HepG2 (cell line): ENCODE results near the gene YBX2. TPM values are rescaled to one million over a fixed set of nuclear protein-coding genes. Genes with fewer than 3 reads are reported as not detected.

Experiments used
- ATAC-seq: fragments of 200-7000 bp; cut with Tn5 transposase; 3 replicates; pipeline ENCODE4 v1.9.1; 2020; ENCODE audit warnings: mild to moderate bottlenecking, moderate library complexity
- BruUV-seq: library from RNA; stranded (reverse); fragments of 400-500 nt; replicated peaks from 2 replicates; lab custom pipeline; 2021; lab: Mats Ljungman, UMichigan
- CTCF ChIA-PET: fragments of 300-600 bp; formaldehyde crosslinking; extraction: SDS; loops from one replicate; lab custom pipeline; 2021; ENCODE audit warnings: low total read pairs, inconsistent platforms, low intra/inter-chr PET ratio; lab: Yijun Ruan, JAX
- POLR2A ChIA-PET: fragments of 350-600 bp; sonication (Branson Sonifier 250); formaldehyde crosslinking; loops from one replicate; lab custom pipeline; 2020; ENCODE audit warnings: antibody characterized with exemption, inconsistent platforms; lab: Yijun Ruan, JAX
- DNase-seq: peaks from one replicate; pipeline ENCODE4 v3.0.0-alpha.2; 2015; ENCODE audit warnings: low spot score
- FAIRE-seq: peaks from 3 replicates; lab custom pipeline; 2011; peaks lifted over from hg19 to GRCh38; lab: Jason Lieb, UNC
- H2AFZ ChIP-seq: one replicate; pipeline ENCODE4 v1.6.1; 2011; ENCODE audit warnings: low read length, inconsistent platforms
- H3K27ac ChIP-seq: fragments of 300-600 bp; 3 replicates; pipeline ENCODE4 v1.8.0; 2011; ENCODE audit warnings: mixed run types, mild to moderate bottlenecking, mixed read lengths, low read length, inconsistent platforms; ENCODE audit not compliant: insufficient read depth; ENCODE audit errors: extremely low read length
- H3K27me3 ChIP-seq, 2 experiments: fragments of 200-600 bp in 1 of 2; 2 replicates in 1 of 2; 3 replicates in 1 of 2; pipeline versions ENCODE4 v1.6.0 to v1.8.0; 2011; ENCODE audit warnings: low read length in 2 of 2, mild to moderate bottlenecking in 2 of 2, moderate library complexity in 2 of 2, inconsistent platforms in 1 of 2; ENCODE audit not compliant: insufficient read depth in 2 of 2, control insufficient read depth in 1 of 2
- H3K36me3 ChIP-seq, 2 experiments: fragments of 200-600 bp in 1 of 2; replicated peaks in 1 of 2; 2 replicates in 1 of 2; 3 replicates in 1 of 2; pipeline versions ENCODE4 v1.5.1 to v1.8.0; 2011; ENCODE audit warnings: low read length in 2 of 2, inconsistent platforms in 1 of 2; ENCODE audit not compliant: insufficient read depth in 2 of 2, control insufficient read depth in 1 of 2
- H3K4me1 ChIP-seq: 2 replicates; pipeline ENCODE4 v1.5.1; 2012; ENCODE audit warnings: low read length, inconsistent platforms; ENCODE audit not compliant: insufficient read depth
- H3K4me2 ChIP-seq: 2 replicates; pipeline ENCODE4 v1.6.0; 2011; ENCODE audit warnings: low read depth, low read length, inconsistent platforms
- H3K4me3 ChIP-seq, 3 experiments: fragments of 200-600 bp in 1 of 3; sonication (generic), shearing (Covaris generic) in 1 of 3; replicated peaks in 1 of 3; 2 replicates each; pipeline ENCODE4 v1.5.1; 2011 to 2016; ENCODE audit warnings: low read length in 3 of 3, inconsistent platforms in 2 of 3, low read depth in 2 of 3, mild to moderate bottlenecking in 2 of 3, control low read depth in 1 of 3, mixed read lengths in 1 of 3; ENCODE audit not compliant: insufficient read depth in 1 of 3
- H3K79me2 ChIP-seq: one replicate; pipeline ENCODE4 v1.6.1; 2011; ENCODE audit warnings: low read length, inconsistent platforms; ENCODE audit not compliant: insufficient read depth
- H3K9ac ChIP-seq: 2 replicates; pipeline ENCODE4 v1.6.0; 2011; ENCODE audit warnings: mild to moderate bottlenecking, low read depth, low read length, inconsistent platforms; ENCODE audit not compliant: insufficient read depth
- H3K9me3 ChIP-seq: 2 replicates; pipeline ENCODE4 v1.5.1; 2012; ENCODE audit warnings: mild to moderate bottlenecking, low read length
- H4K20me1 ChIP-seq: 2 replicates; pipeline ENCODE4 v1.6.0; 2011; ENCODE audit warnings: inconsistent platforms, mild to moderate bottlenecking, low read length, moderate library complexity; ENCODE audit not compliant: insufficient read depth
- ATF7-NPFF ChIP-seq: sonication (generic); formaldehyde crosslinking; IDR thresholded peaks from 2 replicates; pipeline ENCODE4 v1.8.1; 2023; ENCODE audit warnings: mild to moderate bottlenecking, low read depth, missing genetic modification reagents, moderate library complexity
- BRD4 ChIP-seq: sonication (generic); formaldehyde crosslinking; IDR thresholded peaks from 2 replicates; pipeline ENCODE4 v1.4.0; 2020; ENCODE audit warnings: missing genetic modification reagents
- ESRRA ChIP-seq: sonication (generic); formaldehyde crosslinking; IDR thresholded peaks from 2 replicates; pipeline ENCODE4 v1.5.1; 2020; ENCODE audit warnings: mild to moderate bottlenecking, low read depth, missing genetic modification reagents
- GTF2F1 ChIP-seq: fragments of 150-350 bp; IDR thresholded peaks from 2 replicates; pipeline ENCODE4 v1.6.1; 2014; ENCODE audit warnings: low read length
- MXD4 ChIP-seq: IDR thresholded peaks from 2 replicates; pipeline ENCODE4 v1.6.1; 2016; ENCODE audit warnings: mild to moderate bottlenecking, missing biosample characterization, missing genetic modification reagents
- SRF ChIP-seq: IDR thresholded peaks from 2 replicates; pipeline ENCODE4 v1.6.1; 2011; ENCODE audit warnings: mild to moderate bottlenecking, low read depth, low read length, moderate library complexity
- TRIM24 ChIP-seq: sonication (generic); formaldehyde crosslinking; IDR thresholded peaks from 2 replicates; pipeline ENCODE4 v1.8.0; 2022; ENCODE audit warnings: mild to moderate bottlenecking, missing genetic modification reagents
- ZBTB42 ChIP-seq: sonication (generic); formaldehyde crosslinking; IDR thresholded peaks from 2 replicates; pipeline ENCODE4 v1.5.0; 2020; ENCODE audit warnings: mild to moderate bottlenecking, missing genetic modification reagents
- ZFP62 ChIP-seq: sonication (generic); formaldehyde crosslinking; IDR thresholded peaks from 2 replicates; pipeline ENCODE4 v1.4.0; 2020; ENCODE audit warnings: missing genetic modification reagents
- ZNF292 ChIP-seq: sonication (generic); formaldehyde crosslinking; IDR thresholded peaks from 2 replicates; pipeline ENCODE4 v1.8.1; 2022; ENCODE audit warnings: mild to moderate bottlenecking, low read depth, missing genetic modification reagents, borderline replicate concordance
- ZNF850 ChIP-seq: sonication (generic); formaldehyde crosslinking; conservative IDR thresholded peaks from 2 replicates; pipeline ENCODE4 v1.9.0; 2021; ENCODE audit warnings: mild to moderate bottlenecking, missing genetic modification reagents
- WGBS: methylation state at CpG from one replicate; pipeline ENCODE4 v1.1.6; 2017; ENCODE audit warnings: low lambda C conversion rate; 5-methylcytosine and 5-hydroxymethylcytosine counted together
- in situ Hi-C: cut with HindIII; loops from 2 replicates; pipeline ENCODE4 v1.10.0; 2017; ENCODE audit warnings: low pct_unique_long_range_greater_than_20kb; ENCODE audit not compliant: extremely low pct_ligation_motif_present
- intact Hi-C: fragments of 100-400 bp; cut with micrococcal nuclease; formaldehyde crosslinking; loops from one replicate; pipeline ENCODE4 v1.10.0; 2022; ENCODE audit not compliant: unreplicated experiment
- polyA plus RNA-seq, 8 experiments: library from polyadenylated mRNA; depleted of rRNA in 3 of 8; stranded (reverse) in 7 of 8; unstranded in 1 of 8; fragments of >200 nt; fragmentation: Illumina TruSeq in 4 of 8; extraction: Trizol in 4 of 8; gene quantifications; 2 replicates each; pipeline versions ENCODE4 v1.2.1 to v1.2.3, GENCODE V29; 2011 to 2016; ENCODE audit warnings: low read depth in 4 of 8, missing spikeins in 1 of 8, mixed read lengths in 1 of 8; ENCODE audit not compliant: insufficient read depth in 1 of 8
- total RNA-seq, 5 experiments: library from RNA; depleted of rRNA; stranded (reverse); fragments of >200 nt; fragmentation: Illumina TruSeq; extraction: Trizol; gene quantifications; 2 replicates each; pipeline ENCODE4 v1.2.3, GENCODE V29; 2016; ENCODE audit warnings: low read depth in 1 of 5
- TF ChIP-seq, protein P1 (sequence below): sonication (generic); formaldehyde crosslinking; IDR thresholded peaks from 2 replicates; pipeline ENCODE4 v1.8.0; 2022; ENCODE audit warnings: mild to moderate bottlenecking, missing genetic modification reagents, moderate library complexity
- TF ChIP-seq, protein P2 (sequence below), 2 experiments: sonication (generic) in 1 of 2; formaldehyde crosslinking in 1 of 2; IDR thresholded peaks; 2 replicates each; pipeline versions ENCODE4 v1.5.1 to v1.6.1; 2011 to 2020; ENCODE audit warnings: borderline replicate concordance in 1 of 2, low read depth in 1 of 2, low read length in 1 of 2, mild to moderate bottlenecking in 1 of 2, missing genetic modification reagents in 1 of 2, moderate library complexity in 1 of 2

Gene YBX2
- total and polyA plus RNA-seq, 2 of the 13 experiments (the other 11 are each of a cell fraction or from before 2014, with no cell fraction given), result 0.12 to 0.22 TPM

DNA sequence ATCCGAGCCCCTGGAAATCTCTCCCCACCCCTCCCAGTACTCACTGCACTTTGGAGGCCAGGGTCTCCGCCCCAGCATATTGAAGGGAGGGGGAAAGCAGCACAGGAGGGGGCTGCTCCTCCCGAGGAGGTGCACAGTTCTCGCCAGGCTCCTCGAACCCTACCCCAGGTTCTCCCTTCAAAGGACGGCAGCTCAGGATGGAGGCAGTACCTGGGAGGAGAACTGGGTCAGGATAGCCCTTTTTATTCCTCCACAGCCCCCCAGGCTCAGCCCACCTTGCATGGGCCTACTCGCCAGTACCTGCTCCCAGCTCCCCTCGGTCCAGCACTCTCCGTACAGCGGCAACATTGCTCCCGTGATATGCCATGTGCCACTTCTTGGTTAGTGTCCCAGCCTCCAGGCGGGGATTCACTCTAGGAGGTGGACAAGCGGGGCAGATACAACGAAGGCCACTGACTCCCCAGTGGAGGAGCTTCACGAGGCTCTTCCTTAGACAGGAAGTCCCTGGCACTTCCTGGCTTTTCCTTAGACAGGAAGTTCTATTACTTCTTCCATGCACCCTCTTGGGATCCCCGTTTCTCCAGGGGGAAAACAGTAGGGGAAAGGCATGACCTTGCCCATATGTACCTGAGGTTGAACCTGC, 22.8 kb upstream of the YBX2 start:
- TF ChIP-seq ZNF292 (no peak), ZBTB42 (no peak), BRD4 (no peak), ZNF850 (CRISPR knock-in tag) (no peak), GTF2F1 (no peak), ATF7-NPFF (CRISPR knock-in tag) (no peak), TRIM24 (CRISPR knock-in tag) (no peak), ESRRA (CRISPR knock-in tag) (no peak), MXD4 (CRISPR knock-in tag) (no peak), ZFP62 (CRISPR knock-in tag) (no peak), SRF (no peak)
- TF ChIP-seq, protein P1, sequence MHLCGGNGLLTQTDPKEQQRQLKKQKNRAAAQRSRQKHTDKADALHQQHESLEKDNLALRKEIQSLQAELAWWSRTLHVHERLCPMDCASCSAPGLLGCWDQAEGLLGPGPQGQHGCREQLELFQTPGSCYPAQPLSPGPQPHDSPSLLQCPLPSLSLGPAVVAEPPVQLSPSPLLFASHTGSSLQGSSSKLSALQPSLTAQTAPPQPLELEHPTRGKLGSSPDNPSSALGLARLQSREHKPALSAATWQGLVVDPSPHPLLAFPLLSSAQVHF (CRISPR knock-in tag), result no peak
- TF ChIP-seq, protein P2, sequence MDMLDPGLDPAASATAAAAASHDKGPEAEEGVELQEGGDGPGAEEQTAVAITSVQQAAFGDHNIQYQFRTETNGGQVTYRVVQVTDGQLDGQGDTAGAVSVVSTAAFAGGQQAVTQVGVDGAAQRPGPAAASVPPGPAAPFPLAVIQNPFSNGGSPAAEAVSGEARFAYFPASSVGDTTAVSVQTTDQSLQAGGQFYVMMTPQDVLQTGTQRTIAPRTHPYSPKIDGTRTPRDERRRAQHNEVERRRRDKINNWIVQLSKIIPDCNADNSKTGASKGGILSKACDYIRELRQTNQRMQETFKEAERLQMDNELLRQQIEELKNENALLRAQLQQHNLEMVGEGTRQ (IDR thresholded peaks at IDR 0.05; ENCODE audit: low read depth, low read length), result no peak
- TF ChIP-seq, protein P2 (CRISPR knock-in tag; IDR thresholded peaks at IDR 0.05; ENCODE audit: borderline replicate concordance), result no peak
- H4K20me1 ChIP-seq, result peaks cover 16% of the 10 kb centered on the region; the same call in 1 of the 2 replicates
- no peaks in the 10 kb centered on the region for H3K9me3 ChIP-seq
- BruUV-seq, result no TSS peak
- peaks cover 19 to 53% of the 10 kb centered on the region in 2 experiments for H3K36me3 ChIP-seq
- 96% methylated on average over 12 of the region's 16 CpGs for WGBS
- H2AFZ ChIP-seq, result no peak overlapping the region
- H3K79me2 ChIP-seq, result peaks cover 10% of the 10 kb centered on the region
- H3K27me3 ChIP-seq, result no peaks in the 10 kb centered on the region
- in situ Hi-C loops (no loop called here), intact Hi-C loops (no loop called here)
- FAIRE-seq, result no peak
- POLR2A ChIA-PET, result interaction anchor here (0.8 kb wide), 1 partner anchor 12 kb away, joined by 4 read pairs; the partner anchor contains the start of gene NEURL4
- no peak overlapping the region for H3K9ac ChIP-seq
- no peak overlapping the region for H3K4me2 ChIP-seq
- no peak for ATAC-seq
- no peak for DNase-seq
- CTCF ChIA-PET, result no interaction called here
- H3K27ac ChIP-seq, result no peak overlapping the region
- H3K4me3 ChIP-seq, result no peak overlapping the region
- H3K4me1 ChIP-seq, result peaks cover 22% of the 10 kb centered on the region
